Activated CD8-positive, alpha-beta memory T cell treated with anti-CD3 and anti-CD28 coated beads, Interleukin-2, amount 50 U/mL, for 4 hours (primary cell): ENCODE measurements around the gene FGD3.

Source experiments
- DNase-seq: peaks from one replicate; pipeline ENCODE4 v3.0.0-alpha.2; 2020

FGD3 gene

DNA sequence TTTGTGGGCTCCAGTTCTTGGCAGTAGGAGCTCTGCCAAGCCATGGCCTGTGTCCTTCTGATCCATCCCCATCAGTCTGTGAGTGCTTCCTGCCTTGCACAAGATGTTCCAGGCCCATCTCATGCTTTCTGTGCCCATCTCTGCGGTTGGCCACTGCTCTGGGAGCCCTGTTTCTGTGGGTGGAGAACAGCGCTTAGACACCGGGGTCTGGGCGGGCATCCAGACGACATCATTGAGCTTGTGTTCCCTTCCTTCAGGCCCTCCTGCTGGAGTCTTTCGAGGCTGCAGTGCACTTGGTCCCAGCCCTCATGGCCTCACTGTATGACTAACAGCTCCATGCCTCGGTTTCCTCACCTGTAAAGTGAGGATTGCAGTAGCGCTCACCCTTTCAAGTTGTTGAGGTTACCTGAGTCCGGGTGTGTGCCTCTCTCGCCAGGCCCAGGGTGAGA, 133.8 kb downstream of the FGD3 start:
- DNase-seq = no peak

DNA sequence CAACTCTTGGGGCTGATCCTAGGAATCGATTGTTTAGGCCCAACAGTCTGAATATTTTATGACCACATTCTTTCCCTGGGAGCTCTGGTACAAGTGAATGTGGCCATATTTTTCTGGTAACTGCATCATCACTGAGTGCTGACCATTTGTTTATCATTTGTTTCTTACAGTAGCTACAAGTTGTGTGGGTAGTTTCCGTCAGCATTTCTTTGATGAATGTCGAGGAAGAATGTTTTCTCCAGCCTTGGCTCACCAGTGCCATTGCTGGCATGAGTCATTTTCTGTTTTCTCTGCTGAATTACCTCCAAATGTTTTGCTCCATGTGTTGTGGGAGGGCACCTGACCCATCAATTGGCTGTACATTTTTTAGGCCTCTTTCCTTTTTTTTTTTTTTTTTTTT, 134.6 kb downstream of the FGD3 start:
- no peak for DNase-seq

DNA sequence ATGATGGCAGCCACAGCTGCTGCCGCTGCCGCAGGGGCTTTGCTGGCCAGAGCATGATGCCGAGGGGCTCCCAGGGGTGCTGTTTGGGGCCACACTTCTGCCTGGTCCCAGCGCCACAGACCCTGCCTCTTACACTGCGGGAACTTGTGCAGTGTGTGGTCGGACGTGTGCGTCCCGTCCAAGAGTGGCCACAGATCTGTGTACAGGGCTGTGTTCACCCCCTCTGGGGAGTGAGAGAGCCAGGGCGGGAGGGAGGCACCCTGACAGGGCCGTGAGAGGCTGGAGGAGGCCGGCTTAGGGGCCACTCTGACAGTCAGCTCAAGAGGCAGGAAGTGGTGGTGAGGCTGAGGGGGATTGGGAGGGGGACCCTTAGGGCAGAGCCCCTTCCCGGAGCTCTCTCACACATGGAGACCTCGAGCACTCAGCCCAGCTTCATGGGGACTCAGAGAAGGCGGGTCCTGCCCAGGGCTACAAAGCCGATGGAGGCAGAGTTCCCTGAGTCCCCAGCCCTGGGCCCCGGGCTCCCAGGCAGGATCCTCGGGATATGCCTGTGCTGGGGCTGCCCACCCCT, 135.6 kb downstream of the FGD3 start:
- no peak for DNase-seq

DNA sequence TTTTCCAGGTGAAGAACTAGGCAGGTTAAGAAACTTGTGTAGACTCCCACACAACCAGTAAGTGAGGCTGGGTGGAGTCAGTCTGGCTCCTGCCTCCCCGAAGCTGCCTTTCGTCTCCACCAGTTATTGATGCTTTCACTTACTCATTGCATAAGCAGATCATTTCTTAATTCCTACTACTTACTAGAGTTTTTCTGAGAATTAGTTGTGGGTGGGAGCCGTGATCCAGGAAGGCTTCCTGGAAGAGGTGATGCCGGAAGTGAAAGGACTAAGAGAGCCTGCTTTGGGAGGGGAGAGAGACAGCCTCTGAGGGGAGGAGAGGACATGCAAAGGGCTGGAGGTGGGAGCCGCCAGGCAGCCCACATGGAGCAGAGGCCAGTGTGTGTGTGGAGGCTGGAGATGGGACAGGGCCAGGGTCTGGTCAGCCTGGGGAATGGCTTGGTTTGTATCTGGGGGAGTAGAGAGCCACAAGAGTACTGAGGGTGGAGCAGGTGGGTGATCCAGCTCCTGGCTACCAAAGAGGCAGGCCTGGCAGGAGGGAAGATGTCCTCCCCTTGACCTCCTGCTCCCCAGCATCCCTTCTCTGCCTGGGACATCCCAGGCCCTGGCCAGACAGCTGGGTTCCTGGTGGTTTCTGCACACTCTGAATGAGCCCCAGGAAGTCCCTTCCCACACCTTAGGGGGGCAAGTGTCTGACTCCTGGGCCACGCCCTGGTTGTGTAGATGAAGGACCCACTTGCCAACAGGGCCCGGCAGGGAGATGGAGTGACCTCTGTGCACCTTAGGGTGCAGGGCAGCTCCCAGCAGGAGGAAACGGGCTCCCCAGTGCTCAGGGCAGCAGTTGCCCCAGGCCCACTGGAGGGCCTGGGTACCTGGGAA, 136.5 kb downstream of the FGD3 start:
- no peak for DNase-seq

DNA sequence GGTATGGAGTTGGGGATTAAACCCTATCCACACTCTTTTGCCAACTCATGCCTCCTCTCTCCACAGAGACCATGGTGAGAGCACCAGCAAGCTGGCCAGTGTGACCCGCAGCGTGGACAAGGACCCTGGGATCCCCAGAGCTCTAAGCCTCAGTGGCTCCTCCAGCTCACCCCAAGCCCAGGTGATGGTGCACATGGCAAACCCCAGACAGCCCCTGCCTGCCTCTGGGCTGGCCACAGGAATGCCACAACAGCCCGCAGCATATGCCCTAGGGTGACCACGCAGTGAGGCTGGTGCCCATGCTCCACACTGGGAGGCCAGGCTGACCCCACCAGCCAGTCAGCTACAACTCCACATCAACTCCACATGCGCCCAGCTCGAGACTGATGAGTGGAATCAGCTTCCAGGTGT, 137.2 kb downstream of the FGD3 start:
- DNase-seq = no peak

DNA sequence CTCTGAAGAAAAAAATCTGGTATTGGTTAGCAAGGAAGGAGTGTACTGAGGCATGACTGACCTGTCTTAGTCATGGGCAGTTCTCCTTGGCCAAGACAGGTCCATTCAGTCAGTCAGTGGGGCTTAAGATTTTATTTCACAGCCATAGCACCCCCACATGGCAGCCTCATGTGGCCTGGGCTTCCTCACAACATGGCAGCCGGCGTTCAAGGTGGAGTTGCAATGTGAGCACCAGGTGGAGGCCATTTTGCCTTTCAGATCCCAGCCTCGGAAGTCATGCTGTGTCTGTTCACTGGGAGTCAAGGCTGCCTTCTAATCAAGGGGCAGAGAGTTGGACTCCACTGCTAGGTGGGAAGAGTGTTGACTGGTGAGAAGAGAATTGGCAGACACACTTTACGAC, 138.4 kb downstream of the FGD3 start:
- no peak for DNase-seq
